Upper lobe of left lung (tissue), 6 donors: ENCODE results near the gene SPTSSB. TPM values are rescaled to one million over a fixed set of nuclear protein-coding genes. Genes with fewer than 3 reads are reported as not detected.

Experiments
- ATAC-seq, 2 donors: fragments of 200-7000 bp; cut with Tn5 transposase; one replicate each; pipeline ENCODE4 v1.9.1; 2022; ENCODE audit warnings: mild to moderate bottlenecking in 2 of 2, moderate library complexity in 2 of 2; ENCODE audit not compliant: low FRiP score in 2 of 2
- DNase-seq, 2 donors: peaks; one replicate each; pipeline ENCODE4 v3.0.0-alpha.2; 2019 to 2020
- H3K27ac ChIP-seq, 4 donors: fragments of 200-600 bp; sonication (generic); one replicate each; pipeline ENCODE4 v1.5.1; 2016 to 2019
- H3K27me3 ChIP-seq, 4 donors: fragments of 200-600 bp; sonication (generic); one replicate each; pipeline ENCODE4 v1.5.1; 2017 to 2019
- H3K36me3 ChIP-seq, 4 donors: fragments of 200-600 bp; sonication (generic); one replicate each; pipeline ENCODE4 v1.5.1; 2016 to 2019
- H3K4me1 ChIP-seq, 4 donors: fragments of 200-600 bp; sonication (generic); one replicate each; pipeline ENCODE4 v1.5.1; 2018 to 2019
- H3K4me3 ChIP-seq, 4 donors: fragments of 200-600 bp; sonication (generic); one replicate each; pipeline ENCODE4 v1.5.1; 2017 to 2019; ENCODE audit warnings: mild to moderate bottlenecking in 2 of 4, moderate library complexity in 1 of 4
- H3K9me3 ChIP-seq, 4 donors: fragments of 200-600 bp; sonication (generic); one replicate each; pipeline ENCODE4 v1.5.1; 2018 to 2019
- CTCF ChIP-seq, 6 experiments: fragments of 450-650 bp in 4 of 6; fragments of 200-600 bp in 2 of 6; sonication (generic) in 2 of 6; IDR thresholded peaks; one replicate each; pipeline ENCODE4 v1.5.1; 2016 to 2019; ENCODE audit warnings: antibody characterized with exemption in 6 of 6
- EP300 ChIP-seq, 4 donors: sonication (generic); formaldehyde crosslinking; IDR thresholded peaks; one replicate each; pipeline ENCODE4 v1.5.1; 2017; ENCODE audit warnings: antibody characterized with exemption in 4 of 4, control low read depth in 2 of 4
- POLR2A ChIP-seq, 4 donors: fragments of 450-650 bp; IDR thresholded peaks; one replicate each; pipeline ENCODE4 v1.5.1; 2016 to 2017; ENCODE audit warnings: antibody characterized with exemption in 4 of 4, mild to moderate bottlenecking in 2 of 4
- POLR2AphosphoS5 ChIP-seq, 2 donors: sonication (generic); formaldehyde crosslinking; IDR thresholded peaks; one replicate each; pipeline ENCODE4 v1.5.1; 2017; ENCODE audit warnings: antibody characterized with exemption in 2 of 2
- WGBS, 2 donors: methylation state at CpG; one replicate each; pipeline ENCODE4 v1.1.5; 2017 to 2018; 5-methylcytosine and 5-hydroxymethylcytosine counted together
- total RNA-seq, 6 donors: library from RNA; depleted of rRNA in 4 of 6; stranded (reverse); fragments of >200 nt in 4 of 6; gene quantifications; one replicate each; pipeline versions ENCODE4 v1.1.0 to v1.2.1, GENCODE V29; 2016 to 2021
- donor health status: DM: no; HTN: no; CAD: no; lungs with moderate emphysema.
- donor health status: DM: no; HTN: yes; CAD: no; lungs with severe emphysema.

The SPTSSB gene
- total RNA-seq, 6 donors from 2014 or later = 0.46 to 1.1 (median 0.98) TPM; not detected in 3

- peaks cover 0 to 7% (median 0%) of the 10 kb centered on the region in 4 donors for H3K9me3 ChIP-seq
- TF ChIP-seq CTCF (IDR thresholded peaks at IDR 0.05) = peak; percentile 25 to 52 (median 44)
- no peak for TF ChIP-seq POLR2AphosphoS5 (IDR thresholded peaks at IDR 0.05)
- no peaks in the 10 kb centered on the region for H3K36me3 ChIP-seq
- ATAC-seq (peak in 1 of 2 donors; percentile 50), DNase-seq (no peak)
- H3K27me3 ChIP-seq = no peaks in the 10 kb centered on the region
- WGBS, 2 donors = 88 to 93% methylated on average over 2 of the region's 2 CpGs
- no peak overlapping the region for H3K27ac ChIP-seq
- no peak overlapping the region for H3K4me3 ChIP-seq
- no peaks in the 10 kb centered on the region for H3K4me1 ChIP-seq
These were observed 66.0 kb downstream of the SPTSSB start for GRCh38 chr3:161305095-161305991.

GRCh38 chr3:161296814-161297213, 74.5 kb downstream of the SPTSSB start:
- Histone ChIP-seq H3K4me1 (no peaks in the 10 kb centered on the region), H3K27ac (no peak overlapping the region), H3K36me3 (no peaks in the 10 kb centered on the region), H3K4me3 (no peak overlapping the region), H3K9me3 (peaks cover 6 to 21% (median 13%) of the 10 kb centered on the region in 4 donors), H3K27me3 (no peaks in the 10 kb centered on the region)
- no peak for DNase-seq
- no peak for TF ChIP-seq CTCF (IDR thresholded peaks at IDR 0.05)
- no peak for TF ChIP-seq EP300 (IDR thresholded peaks at IDR 0.05)
- no peak for TF ChIP-seq POLR2A (IDR thresholded peaks at IDR 0.05)
- TF ChIP-seq POLR2AphosphoS5 (IDR thresholded peaks at IDR 0.05) = no peak
- ATAC-seq = no peak
- WGBS, 2 donors = 96 to 98% methylated on average over 3 of the region's 3 CpGs

- TF ChIP-seq POLR2A (IDR thresholded peaks at IDR 0.05) = no peak
- TF ChIP-seq EP300 (IDR thresholded peaks at IDR 0.05) = no peak
- no peak for TF ChIP-seq POLR2AphosphoS5 (IDR thresholded peaks at IDR 0.05)
- no peak for TF ChIP-seq CTCF (IDR thresholded peaks at IDR 0.05)
- Histone ChIP-seq H3K36me3 (no peaks in the 10 kb centered on the region), H3K27ac (no peak overlapping the region), H3K9me3 (peaks cover 6 to 21% (median 13%) of the 10 kb centered on the region in 4 donors), H3K4me1 (no peaks in the 10 kb centered on the region), H3K4me3 (no peak overlapping the region), H3K27me3 (no peaks in the 10 kb centered on the region)
- ATAC-seq = no peak
- DNase-seq = no peak
These were observed 76.0 kb downstream of the SPTSSB start for GRCh38 chr3:161295325-161295724.

Other genes starting within 250 kb of the SPTSSB start
- gene NMD3, start 150.2 kb downstream of the SPTSSB start, total RNA-seq = 10 to 100 TPM; 16.2 to 46.1 (median 39.6) TPM
- not detected for gene OTOL1, start 125.3 kb upstream of the SPTSSB start, total RNA-seq